ENCODE data around the gene ATG12.
"Not testable (repeated sequence)": the region's sequence is repeated elsewhere in the genome, so short reads cannot be mapped to it uniquely, and the experiment has no call there.

The ATG12 gene

DNA sequence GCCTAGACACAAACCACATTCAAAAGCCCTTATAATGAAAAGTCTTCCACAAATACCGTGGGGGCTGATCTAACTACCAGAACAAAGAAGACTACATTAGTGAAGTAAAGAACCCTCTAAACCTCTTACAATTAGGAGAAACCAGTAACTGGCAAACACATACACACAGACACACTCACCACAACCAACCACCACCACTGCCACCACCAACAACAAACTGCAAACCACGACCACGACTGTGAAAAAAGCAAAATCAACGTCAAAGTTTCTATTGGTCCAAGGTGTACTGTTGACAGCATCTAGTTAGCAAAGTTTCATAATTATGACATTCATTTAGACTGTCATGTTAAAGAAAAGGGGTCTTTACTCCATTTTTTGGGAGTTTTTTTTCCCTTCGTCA is 27.6 kb downstream of the ATG12 start:
- in situ Hi-C loops (cut with HindIII; ENCODE audit: low pct_ligation_motif_present, low pct_unique_long_range_greater_than_20kb, low sequenced_read_pairs), result no loop called here
- no peak for DNase-seq

DNA sequence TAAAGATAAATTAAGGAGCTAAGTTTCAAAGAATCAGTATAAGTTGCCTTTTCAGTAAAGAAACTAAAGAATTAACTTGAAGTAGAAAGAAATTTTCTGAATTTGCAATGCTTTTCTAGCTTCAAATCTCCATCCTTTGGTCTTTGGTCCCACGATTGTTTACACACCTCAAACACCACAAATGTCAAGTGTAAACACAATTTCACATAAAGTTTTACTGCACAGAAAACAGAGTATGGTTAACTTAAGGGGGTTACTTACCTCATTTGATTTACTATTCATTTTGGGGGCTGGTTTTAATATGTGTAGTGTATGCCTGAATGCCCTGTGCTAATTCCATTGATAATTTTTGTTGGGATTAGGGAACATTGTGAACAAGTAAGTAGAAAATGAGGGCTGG is 29.0 kb downstream of the ATG12 start:
- no peak for DNase-seq
- in situ Hi-C loops (cut with HindIII; ENCODE audit: low pct_ligation_motif_present, low pct_unique_long_range_greater_than_20kb, low sequenced_read_pairs), result no loop called here

DNA sequence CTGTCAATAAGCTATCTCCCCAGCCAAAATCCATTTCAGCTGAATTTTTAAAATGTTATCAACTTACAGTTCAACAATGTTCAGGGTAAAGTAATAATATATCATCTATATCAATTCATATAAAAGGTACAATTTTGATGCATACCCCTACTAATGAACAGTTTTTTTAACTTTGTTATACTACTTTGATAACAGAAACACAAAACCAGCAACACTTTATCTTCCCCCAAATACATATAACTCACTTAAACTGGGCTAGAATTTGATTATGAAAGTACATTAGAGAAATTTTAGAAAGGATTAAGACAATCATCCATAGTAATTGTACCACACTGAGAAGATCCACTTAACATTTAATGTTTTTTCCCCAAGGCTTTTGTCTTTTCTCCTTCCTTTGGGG is 30.0 kb downstream of the ATG12 start:
- DNase-seq, result no peak
- in situ Hi-C loops (cut with HindIII; ENCODE audit: low pct_ligation_motif_present, low pct_unique_long_range_greater_than_20kb, low sequenced_read_pairs), result no loop called here

GRCh38 chr5:115810761-115811160 is 30.6 kb downstream of the ATG12 start:
- in situ Hi-C loops (cut with HindIII; ENCODE audit: low pct_ligation_motif_present, low pct_unique_long_range_greater_than_20kb, low sequenced_read_pairs), result no loop called here

DNA sequence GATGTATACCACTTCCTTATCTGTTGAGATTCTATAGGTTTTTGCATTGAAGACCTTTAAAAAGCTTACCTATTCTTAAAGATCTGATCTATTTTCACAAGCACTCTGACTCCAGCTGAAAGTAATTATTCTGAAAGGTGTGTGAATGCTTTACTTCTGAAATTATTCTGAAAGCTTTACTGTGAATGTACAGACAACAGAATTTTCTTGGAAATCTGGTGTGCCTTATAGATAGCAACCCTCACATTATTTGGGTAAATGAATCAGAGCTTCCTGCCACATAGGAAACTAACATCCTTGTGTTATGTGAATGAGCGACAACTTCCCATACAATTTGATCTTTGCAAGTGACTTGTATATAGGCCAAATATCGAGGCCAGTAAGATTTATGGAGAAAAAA is 31.4 kb downstream of the ATG12 start:
- DNase-seq, result no peak
- in situ Hi-C loops (cut with HindIII; ENCODE audit: low pct_ligation_motif_present, low pct_unique_long_range_greater_than_20kb, low sequenced_read_pairs), result no loop called here

More at GRCh38 chr5:115810761-115811160, 30.6 kb downstream of the ATG12 start:
- no peak for DNase-seq

DNA sequence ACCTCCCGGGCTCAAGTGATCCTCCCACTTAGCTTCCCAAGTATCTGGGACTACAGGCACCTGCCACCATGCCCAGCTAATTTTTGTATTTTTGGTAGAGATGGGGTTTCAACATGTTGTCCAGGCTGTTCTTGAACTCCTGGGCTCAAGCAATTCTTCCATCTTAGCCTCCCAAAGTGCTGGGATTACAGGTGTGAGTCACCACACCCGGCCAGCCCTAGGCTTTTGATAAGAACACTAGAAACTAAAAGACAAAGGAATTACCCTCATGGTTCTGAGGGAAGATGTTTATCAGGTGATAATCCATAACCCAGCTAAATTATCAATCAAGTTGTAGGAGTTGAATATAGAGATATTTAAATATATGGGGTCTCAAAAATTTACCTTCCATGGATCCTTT is 33.3 kb downstream of the ATG12 start:
- DNase-seq; in situ Hi-C loops (cut with HindIII; ENCODE audit: low pct_ligation_motif_present, low pct_unique_long_range_greater_than_20kb, low sequenced_read_pairs): not testable (repeated sequence)

GRCh38 chr5:115807654-115808052 is 33.7 kb downstream of the ATG12 start:
- in situ Hi-C loops (cut with HindIII; ENCODE audit: low pct_ligation_motif_present, low pct_unique_long_range_greater_than_20kb, low sequenced_read_pairs), result no loop called here
- DNase-seq, result no peak

DNA sequence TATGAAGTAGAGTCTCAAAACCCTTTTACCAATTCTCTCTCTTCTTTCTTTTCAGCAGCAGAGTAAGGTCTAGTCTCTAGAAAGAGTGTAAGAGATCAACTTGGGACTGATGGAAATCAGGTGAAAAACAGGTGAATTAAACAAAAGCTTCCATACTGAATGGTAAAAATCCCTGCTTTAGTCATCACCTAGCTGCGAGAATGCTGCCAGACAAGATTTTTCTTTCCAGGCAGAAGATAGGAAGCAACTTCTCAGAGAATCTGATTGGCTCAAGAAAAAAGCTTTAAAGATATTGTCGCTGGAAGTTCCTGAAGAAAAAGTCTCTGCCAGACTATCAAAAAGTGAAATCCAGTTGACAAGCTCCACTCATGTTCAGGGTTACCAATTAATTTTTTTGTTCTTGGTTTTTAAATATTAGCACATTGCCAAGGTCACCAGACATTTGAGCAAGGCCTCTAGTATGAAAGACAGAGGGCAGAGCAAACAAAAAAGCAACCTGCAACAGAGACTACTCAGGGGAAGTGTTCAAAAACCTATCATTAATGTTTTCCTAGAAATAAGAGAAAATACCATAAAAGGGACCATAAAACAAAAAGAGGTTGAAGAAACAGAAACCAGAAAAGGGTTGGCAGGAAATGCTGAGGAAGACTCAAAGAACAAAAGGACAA is 34.2 kb downstream of the ATG12 start:
- in situ Hi-C loops (cut with HindIII; ENCODE audit: low pct_ligation_motif_present, low pct_unique_long_range_greater_than_20kb, low sequenced_read_pairs), result no loop called here
- DNase-seq, result no peak

- no peak for DNase-seq
- in situ Hi-C loops (cut with HindIII; ENCODE audit: low pct_ligation_motif_present, low pct_unique_long_range_greater_than_20kb, low sequenced_read_pairs), result no loop called here
These were observed 39.4 kb downstream of the ATG12 start for GRCh38 chr5:115801984-115802383.

DNA sequence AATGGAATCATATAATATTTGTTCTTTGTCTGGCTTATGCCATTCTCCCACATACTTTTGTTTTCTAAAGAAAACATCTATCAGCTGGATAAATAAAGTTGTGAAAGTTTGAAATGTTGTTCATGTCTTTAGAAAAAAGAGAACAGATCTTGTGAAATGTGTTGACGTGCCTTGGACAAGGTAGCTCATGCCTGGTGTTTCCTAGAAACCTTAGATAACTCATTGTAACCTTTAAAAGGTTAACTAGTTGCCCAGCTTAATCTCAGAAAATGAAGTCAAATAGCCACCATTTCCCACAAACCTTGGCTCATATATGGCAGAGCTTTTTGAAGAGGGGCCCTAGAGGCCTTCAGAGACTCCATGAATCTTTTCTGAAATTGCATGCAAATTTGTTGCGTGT is 40.2 kb downstream of the ATG12 start:
- in situ Hi-C loops (cut with HindIII; ENCODE audit: low pct_ligation_motif_present, low pct_unique_long_range_greater_than_20kb, low sequenced_read_pairs), result no loop called here
- no peak for DNase-seq

DNA sequence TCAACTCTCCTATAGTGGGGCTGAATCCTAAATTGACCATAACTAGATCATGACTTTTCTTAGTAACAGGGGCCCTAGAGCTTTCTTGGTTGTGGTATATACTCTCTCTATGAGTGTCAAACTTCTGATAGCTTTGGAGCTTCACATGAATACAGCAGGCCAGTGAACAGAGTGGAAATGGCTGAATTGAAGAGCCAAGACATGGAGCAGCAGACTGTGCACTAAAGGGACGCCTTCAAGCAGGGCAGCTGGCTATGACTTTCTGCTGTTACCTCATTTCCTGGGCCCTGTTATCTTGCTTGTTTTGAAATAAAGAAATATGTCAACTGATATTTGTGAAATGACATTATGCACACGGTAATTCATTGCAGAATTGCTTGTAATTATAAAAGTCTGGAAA is 41.3 kb downstream of the ATG12 start:
- DNase-seq, result no peak
- in situ Hi-C loops (cut with HindIII; ENCODE audit: low pct_ligation_motif_present, low pct_unique_long_range_greater_than_20kb, low sequenced_read_pairs), result no loop called here

- no peak for DNase-seq
- in situ Hi-C loops (cut with HindIII; ENCODE audit: low pct_ligation_motif_present, low pct_unique_long_range_greater_than_20kb, low sequenced_read_pairs), result no loop called here
These were observed 43.1 kb downstream of the ATG12 start for GRCh38 chr5:115798252-115798651.

- DNase-seq, result no peak
- in situ Hi-C loops (cut with HindIII; ENCODE audit: low pct_ligation_motif_present, low pct_unique_long_range_greater_than_20kb, low sequenced_read_pairs), result no loop called here
These were observed 44.7 kb downstream of the ATG12 start for GRCh38 chr5:115796656-115797055.

- DNase-seq, result no peak
- in situ Hi-C loops (cut with HindIII; ENCODE audit: low pct_ligation_motif_present, low pct_unique_long_range_greater_than_20kb, low sequenced_read_pairs), result no loop called here
These were observed 45.7 kb downstream of the ATG12 start for GRCh38 chr5:115795700-115796099.

DNA sequence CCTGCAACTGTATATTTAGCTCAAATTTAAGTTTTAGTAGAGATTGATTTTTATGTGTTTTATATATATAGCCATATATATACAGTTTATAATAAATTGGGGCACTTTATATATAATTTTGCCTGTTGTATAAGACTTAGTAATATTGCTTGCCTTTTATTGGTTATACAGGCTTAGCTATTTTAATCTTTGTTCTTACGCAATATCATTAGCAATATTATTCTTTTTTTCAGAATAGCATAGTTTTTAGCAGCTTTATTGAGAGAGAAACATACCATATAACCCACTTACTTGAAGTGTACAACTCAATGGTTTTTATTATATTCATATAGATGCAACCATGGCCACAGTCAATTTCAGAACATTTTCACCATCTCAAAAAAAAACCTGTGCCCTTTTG is 52.9 kb downstream of the ATG12 start:
- no peak for DNase-seq
- in situ Hi-C loops (cut with HindIII; ENCODE audit: low pct_ligation_motif_present, low pct_unique_long_range_greater_than_20kb, low sequenced_read_pairs), result no loop called here

DNA sequence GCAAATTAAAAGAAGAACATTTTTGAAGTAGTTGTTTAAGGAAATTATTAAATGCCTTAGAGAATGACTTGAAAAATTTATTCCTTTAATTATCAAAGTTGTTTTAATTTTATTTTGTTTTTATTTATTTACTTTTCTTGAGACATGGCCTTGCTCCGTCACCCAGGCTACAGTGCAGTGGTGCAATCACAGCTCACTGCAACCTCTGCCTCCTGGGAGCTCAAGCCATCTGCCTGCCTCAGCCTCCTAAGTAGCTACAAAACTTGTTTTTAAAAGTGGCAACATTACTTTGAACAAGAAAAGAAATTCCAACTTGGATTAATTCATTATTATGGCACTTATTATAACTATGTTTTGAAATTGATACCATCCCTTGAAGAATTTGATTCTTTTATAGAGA is 53.9 kb downstream of the ATG12 start:
- no peak for DNase-seq
- in situ Hi-C loops (cut with HindIII; ENCODE audit: low pct_ligation_motif_present, low pct_unique_long_range_greater_than_20kb, low sequenced_read_pairs), result no loop called here

DNA sequence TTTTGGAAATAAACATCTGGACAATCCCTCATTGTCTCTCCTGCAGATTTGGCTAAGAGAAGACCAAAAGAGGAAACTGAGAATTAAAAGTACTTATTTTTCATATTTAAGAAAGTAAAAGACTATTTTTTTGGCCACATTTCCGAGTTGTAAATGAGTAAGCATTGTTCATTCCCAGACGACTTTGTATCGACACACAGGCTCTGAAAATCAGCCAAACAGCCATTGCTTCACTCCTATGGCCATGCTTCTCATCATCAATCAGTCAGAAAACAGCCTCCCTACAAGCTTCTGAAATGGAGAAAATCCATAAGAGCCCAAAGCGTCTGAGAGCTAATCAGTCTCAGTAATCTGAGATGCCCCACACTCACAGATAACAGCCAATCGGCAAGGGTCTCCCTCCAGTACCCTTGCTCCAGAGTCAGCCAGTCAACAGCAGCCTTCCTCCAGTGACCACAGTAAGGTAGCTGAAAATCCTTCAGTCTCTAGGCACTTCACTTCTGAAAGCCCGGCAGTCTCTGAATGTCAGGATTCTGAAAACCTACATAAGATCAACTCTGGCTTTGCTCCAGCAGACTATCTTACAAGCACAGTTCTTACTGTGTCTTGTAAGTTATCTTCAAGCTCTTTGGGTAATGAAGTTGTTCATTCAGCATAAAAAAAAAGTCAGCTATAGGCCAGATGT is 55.8 kb downstream of the ATG12 start:
- DNase-seq, result no peak
- in situ Hi-C loops (cut with HindIII; ENCODE audit: low pct_ligation_motif_present, low pct_unique_long_range_greater_than_20kb, low sequenced_read_pairs), result no loop called here

- DNase-seq, result no peak
- in situ Hi-C loops (cut with HindIII; ENCODE audit: low pct_ligation_motif_present, low pct_unique_long_range_greater_than_20kb, low sequenced_read_pairs), result no loop called here
These were observed 62.9 kb downstream of the ATG12 start for GRCh38 chr5:115778417-115778816.

Measured in ACHN (cell line).